OCI-LY1 (cell line): ENCODE results near the gene HEBP1.

Experiments used
- H2AFZ ChIP-seq: fragments of 200-600 bp; sonication (generic), shearing (Covaris generic); 2 replicates; pipeline ENCODE4 v1.6.0; 2014; ENCODE audit warnings: antibody characterized with exemption, mild to moderate bottlenecking, low read length
- H3F3A ChIP-seq: fragments of 200-600 bp; sonication (generic), shearing (Covaris generic); 2 replicates; pipeline ENCODE4 v1.6.0; 2014; ENCODE audit warnings: mild to moderate bottlenecking, antibody characterized with exemption, low read length, moderate library complexity; ENCODE audit not compliant: insufficient read depth
- H3K27ac ChIP-seq: fragments of 200-600 bp; sonication (generic); 2 replicates; pipeline ENCODE4 v1.5.1; 2014; ENCODE audit warnings: low read length, mixed run types, mild to moderate bottlenecking, low read depth; ENCODE audit not compliant: poor library complexity, severe bottlenecking
- H3K27me3 ChIP-seq: fragments of 200-600 bp; sonication (generic); 2 replicates; pipeline ENCODE4 v1.6.0; 2014; ENCODE audit warnings: antibody characterized with exemption, mild to moderate bottlenecking, low read length, moderate library complexity; ENCODE audit not compliant: insufficient read depth
- H3K36me3 ChIP-seq: fragments of 200-600 bp; sonication (generic); 2 replicates; pipeline ENCODE4 v1.6.1; 2014; ENCODE audit warnings: mild to moderate bottlenecking, antibody characterized with exemption, low read length, moderate library complexity, mixed read lengths; ENCODE audit not compliant: insufficient read depth
- H3K4me1 ChIP-seq: fragments of 200-600 bp; sonication (generic); 2 replicates; pipeline ENCODE4 v1.5.1; 2014; ENCODE audit warnings: mild to moderate bottlenecking, low read length, moderate library complexity; ENCODE audit not compliant: insufficient read depth, severe bottlenecking
- H3K4me2 ChIP-seq: fragments of 200-600 bp; sonication (generic), shearing (Covaris generic); 2 replicates; pipeline ENCODE4 v1.6.1; 2014; ENCODE audit warnings: low read length
- H3K4me3 ChIP-seq: fragments of 200-600 bp; sonication (generic); 2 replicates; pipeline ENCODE4 v1.5.1; 2014; ENCODE audit warnings: low read length, low read depth, mild to moderate bottlenecking, mixed read lengths; ENCODE audit not compliant: poor library complexity, severe bottlenecking
- H3K79me2 ChIP-seq: fragments of 200-600 bp; shearing (Covaris generic); 2 replicates; pipeline ENCODE4 v1.6.1; 2016; ENCODE audit warnings: mixed run types, low read length, mixed read lengths; ENCODE audit not compliant: insufficient read depth
- H3K9ac ChIP-seq: fragments of 200-600 bp; sonication (generic), shearing (Covaris generic); 2 replicates; pipeline ENCODE4 v1.6.1; 2014; ENCODE audit warnings: mild to moderate bottlenecking, low read length, mixed read lengths
- H3K9me2 ChIP-seq: fragments of 200-600 bp; sonication (generic), shearing (Covaris generic); 2 replicates; pipeline ENCODE4 v1.6.1; 2014; ENCODE audit warnings: low read depth, mild to moderate bottlenecking, low read length, mixed read lengths
- H3K9me3 ChIP-seq: fragments of 200-600 bp; shearing (Covaris generic); 2 replicates; pipeline ENCODE4 v1.6.1; 2014; ENCODE audit warnings: low read length, mixed read lengths
- H4K20me1 ChIP-seq: fragments of 200-600 bp; sonication (generic), shearing (Covaris generic); 2 replicates; pipeline ENCODE4 v1.6.0; 2016; ENCODE audit warnings: mild to moderate bottlenecking, low read length; ENCODE audit not compliant: insufficient read depth
- CTCF ChIP-seq: fragments of 200-600 bp; sonication (generic), shearing (Covaris generic); IDR thresholded peaks from 2 replicates; pipeline ENCODE4 v1.5.1; 2017; ENCODE audit warnings: mild to moderate bottlenecking, antibody characterized with exemption, low read length, moderate library complexity, mixed read lengths
- EZH2 ChIP-seq: fragments of 200-600 bp; sonication (generic), shearing (Covaris generic); IDR thresholded peaks from 2 replicates; pipeline ENCODE4 v1.8.0; 2017; ENCODE audit warnings: borderline replicate concordance, mixed run types, mild to moderate bottlenecking, antibody characterized with exemption, low read length, moderate library complexity, mixed read lengths

HEBP1 gene

GRCh38 chr12:13042666-13043230 is 42.7 kb upstream of the HEBP1 start:
- Histone ChIP-seq H3K4me1 (peaks cover 11% of the 10 kb centered on the region), H2AFZ (no peak overlapping the region), H4K20me1 (no peaks in the 10 kb centered on the region), H3K9ac (no peak overlapping the region), H3K4me3 (no peak overlapping the region), H3K9me3 (no peaks in the 10 kb centered on the region), H3K27me3 (no peaks in the 10 kb centered on the region), H3K79me2 (no peaks in the 10 kb centered on the region), H3F3A (no peaks in the 10 kb centered on the region), H3K27ac (no peak overlapping the region), H3K4me2 (no peak overlapping the region), H3K9me2 (no peaks in the 10 kb centered on the region), H3K36me3 (no peaks in the 10 kb centered on the region)
- TF ChIP-seq EZH2 (no peak), CTCF (no peak)

GRCh38 chr12:13041224-13041623 is 41.2 kb upstream of the HEBP1 start:
- Histone ChIP-seq H3K36me3 (no peaks in the 10 kb centered on the region), H3K79me2 (no peaks in the 10 kb centered on the region), H3K9me3 (no peaks in the 10 kb centered on the region), H4K20me1 (no peaks in the 10 kb centered on the region), H3K4me3 (no peak overlapping the region), H3K27me3 (no peaks in the 10 kb centered on the region), H3K9me2 (no peaks in the 10 kb centered on the region), H3K9ac (no peak overlapping the region), H3F3A (no peaks in the 10 kb centered on the region), H3K27ac (no peak overlapping the region), H3K4me2 (no peak overlapping the region), H2AFZ (no peak overlapping the region), H3K4me1 (peaks cover 11% of the 10 kb centered on the region)
- TF ChIP-seq CTCF (no peak), EZH2 (no peak)

- Histone ChIP-seq H3F3A (no peaks in the 10 kb centered on the region), H3K9me2 (no peaks in the 10 kb centered on the region), H3K27me3 (no peaks in the 10 kb centered on the region), H3K27ac (no peak overlapping the region), H4K20me1 (no peaks in the 10 kb centered on the region), H3K4me1 (peaks cover 5% of the 10 kb centered on the region), H2AFZ (no peak overlapping the region), H3K9me3 (no peaks in the 10 kb centered on the region), H3K4me3 (no peak overlapping the region), H3K4me2 (no peak overlapping the region), H3K79me2 (no peaks in the 10 kb centered on the region), H3K9ac (no peak overlapping the region), H3K36me3 (no peaks in the 10 kb centered on the region)
- TF ChIP-seq EZH2 (no peak), CTCF (no peak)
These were observed 39.4 kb upstream of the HEBP1 start for GRCh38 chr12:13039328-13039956.
